Inflammatory macrophage (primary cell): ENCODE measurements around the gene CAMTA1.
A peak's percentile ranks its signal among the peaks of the same experiment; 100 is the strongest.
"Not testable (repeated sequence)": the region's sequence is repeated elsewhere in the genome, so short reads cannot be mapped to it uniquely, and the experiment has no call there.

ENCODE experiments used
- DNase-seq, 2 donors: peaks; one replicate each; pipeline ENCODE4 v3.0.0-alpha.2; 2020 to 2022

The CAMTA1 gene

DNA sequence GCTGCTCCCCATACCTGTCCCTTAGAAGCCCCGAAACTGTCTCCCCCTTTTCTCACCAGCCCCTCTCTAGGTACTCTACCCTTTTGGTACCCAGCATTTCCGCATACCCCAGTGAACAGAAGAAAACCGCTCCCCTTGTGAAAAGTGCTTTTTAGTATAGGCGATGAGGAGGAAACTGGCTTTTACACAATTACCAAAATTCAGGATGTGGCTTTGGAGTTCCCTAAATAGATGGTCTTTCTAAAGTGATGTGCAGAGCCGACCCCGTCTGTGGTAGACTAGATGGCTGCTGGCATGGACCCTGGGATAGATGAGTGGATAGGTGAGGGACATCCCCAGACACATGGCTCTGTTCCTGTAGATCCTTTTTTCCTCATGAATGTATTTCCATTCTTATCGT is 996.2 kb downstream of the CAMTA1 start:
- peak; percentile 30 to 54 for DNase-seq

- DNase-seq, result peak; percentile 11 to 43
Measured at GRCh38 chr1:7781923-7782495, 996.8 kb downstream of the CAMTA1 start.

- peak; percentile 39 to 49 for DNase-seq
Measured at GRCh38 chr1:7783178-7783711, 998.0 kb downstream of the CAMTA1 start.

GRCh38 chr1:7783826-7784491 is 998.7 kb downstream of the CAMTA1 start, which contains the start of gene PER3:
Gene PER3 (plus strand): TSS chr1:7784291. CDS start chr1:7784878, 587 bp downstream.
- peak; percentile 97 to 98 for DNase-seq

DNA sequence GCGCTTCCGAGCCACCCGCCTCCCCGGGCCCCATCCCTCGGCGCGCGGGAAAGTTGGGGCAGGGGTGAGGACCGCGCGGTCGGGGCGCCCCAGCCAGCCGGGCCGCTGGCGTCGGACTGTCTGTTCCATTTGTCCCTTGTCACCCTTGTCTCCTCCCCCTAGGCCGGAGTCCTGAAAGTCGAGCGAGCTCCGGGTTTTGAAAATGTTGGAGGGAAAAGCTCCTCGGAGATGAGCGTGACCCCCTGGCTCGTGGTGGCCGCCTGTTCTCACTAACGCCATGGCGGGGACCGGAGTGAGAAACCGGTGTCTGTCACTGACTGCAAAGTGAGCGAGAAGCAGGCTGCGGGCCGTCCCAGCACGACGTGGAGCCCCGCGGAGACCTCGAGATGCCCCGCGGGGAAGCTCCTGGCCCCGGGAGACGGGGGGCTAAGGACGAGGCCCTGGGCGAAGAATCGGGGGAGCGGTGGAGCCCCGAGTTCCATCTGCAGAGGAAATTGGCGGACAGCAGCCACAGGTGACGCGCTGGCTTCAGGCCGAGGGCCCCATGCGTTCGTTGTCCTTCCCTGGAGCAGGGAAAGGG is 999.3 kb downstream of the CAMTA1 start:
- no peak for DNase-seq

- DNase-seq, result no peak
Measured at GRCh38 chr1:7785108-7785507, 999.9 kb downstream of the CAMTA1 start.

- DNase-seq, result peak; percentile 54 to 62
Measured at GRCh38 chr1:7786795-7787194, 1001.5 kb downstream of the CAMTA1 start.

GRCh38 chr1:7789828-7790227 is 1004.6 kb downstream of the CAMTA1 start:
- no peak for DNase-seq

GRCh38 chr1:7791027-7791426 is 1005.8 kb downstream of the CAMTA1 start:
- DNase-seq, result not testable (repeated sequence)

- no peak for DNase-seq
Measured at GRCh38 chr1:7795406-7795805, 1010.2 kb downstream of the CAMTA1 start.

DNA sequence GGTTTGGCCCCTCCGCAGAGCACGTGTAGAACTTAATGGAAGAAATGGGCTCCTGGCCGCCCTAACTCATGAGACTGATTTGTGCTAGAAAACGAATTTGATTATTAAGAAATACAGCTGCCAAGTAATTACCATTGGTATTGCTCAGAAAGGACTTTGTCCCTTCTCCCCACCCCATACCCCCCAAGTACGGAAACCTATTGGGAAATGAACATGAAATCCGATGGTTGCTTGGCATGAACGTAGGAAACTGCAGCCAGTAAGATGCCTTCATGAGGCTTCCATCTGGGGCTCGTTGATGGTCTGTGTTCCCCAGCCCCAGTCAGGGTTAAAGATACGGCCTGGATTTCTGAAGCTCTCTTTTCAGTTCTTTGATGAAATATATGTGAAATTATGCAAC is 1020.2 kb downstream of the CAMTA1 start:
- DNase-seq, result no peak

GRCh38 chr1:7808253-7808844 is 1023.1 kb downstream of the CAMTA1 start:
- peak in 1 of 2 donors; percentile 43 for DNase-seq

DNA sequence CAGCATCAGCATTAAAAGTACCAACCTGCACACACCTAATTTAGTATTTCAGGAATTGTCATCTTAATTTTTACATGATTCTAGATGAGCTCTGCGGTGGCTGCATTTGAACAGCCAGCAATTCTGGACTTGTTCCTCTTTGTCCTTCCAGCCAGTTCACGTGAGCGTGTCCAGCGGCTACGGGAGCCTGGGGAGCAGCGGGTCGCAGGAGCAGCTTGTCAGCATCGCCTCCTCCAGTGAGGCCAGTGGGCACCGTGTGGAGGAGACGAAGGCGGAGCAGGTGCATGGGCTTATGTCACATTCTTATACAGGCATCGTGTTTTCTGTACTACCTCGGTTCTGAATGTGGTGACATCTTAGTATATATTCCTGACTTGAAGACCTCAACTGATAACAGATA is 1024.5 kb downstream of the CAMTA1 start:
- DNase-seq, result no peak

DNA sequence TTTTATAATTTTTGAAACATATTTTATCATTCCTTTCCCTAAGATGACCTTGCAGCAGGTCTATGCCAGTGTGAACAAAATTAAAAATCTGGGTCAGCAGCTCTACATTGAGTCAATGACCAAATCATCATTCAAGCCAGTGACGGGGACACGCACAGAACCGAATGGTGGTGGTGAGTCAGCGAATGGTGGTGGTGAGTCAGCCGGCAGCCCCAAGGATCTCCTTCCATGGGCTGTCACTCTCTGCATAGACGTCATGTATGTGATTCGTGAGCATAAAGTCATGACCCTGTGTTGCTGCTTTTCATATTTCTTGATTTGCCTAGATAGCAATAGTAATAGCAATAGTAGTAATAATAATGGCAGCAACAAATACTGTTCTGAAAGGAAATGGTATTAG is 1025.1 kb downstream of the CAMTA1 start:
- DNase-seq, result peak; percentile 80 to 93

GRCh38 chr1:7811476-7811875 is 1026.2 kb downstream of the CAMTA1 start:
- peak; percentile 91 to 94 for DNase-seq

- DNase-seq, result no peak
Measured at GRCh38 chr1:7813677-7814373, 1028.6 kb downstream of the CAMTA1 start.
